Subcutaneous adipose tissue (tissue), 4 donors: Measurements from ENCODE around the gene ADPRHL1. TPM values are rescaled to one million over a fixed set of nuclear protein-coding genes. Genes with fewer than 3 reads are reported as not detected.

Source experiments
- total RNA-seq, 4 donors: library from RNA; depleted of rRNA; stranded (reverse); fragments of >200 nt; gene quantifications; one replicate each; pipeline ENCODE4 v1.1.0, GENCODE V29; 2016
- TF ChIP-seq, protein P1 (sequence below): fragments of 450-650 bp; IDR thresholded peaks from one replicate; pipeline ENCODE4 v1.5.1; 2016; ENCODE audit warnings: low read depth, mild to moderate bottlenecking, control low read depth, antibody characterized with exemption, moderate library complexity

The ADPRHL1 gene
- total RNA-seq, 4 donors from 2014 or later, result 2.2 to 5.3 (median 2.9) TPM

DNA sequence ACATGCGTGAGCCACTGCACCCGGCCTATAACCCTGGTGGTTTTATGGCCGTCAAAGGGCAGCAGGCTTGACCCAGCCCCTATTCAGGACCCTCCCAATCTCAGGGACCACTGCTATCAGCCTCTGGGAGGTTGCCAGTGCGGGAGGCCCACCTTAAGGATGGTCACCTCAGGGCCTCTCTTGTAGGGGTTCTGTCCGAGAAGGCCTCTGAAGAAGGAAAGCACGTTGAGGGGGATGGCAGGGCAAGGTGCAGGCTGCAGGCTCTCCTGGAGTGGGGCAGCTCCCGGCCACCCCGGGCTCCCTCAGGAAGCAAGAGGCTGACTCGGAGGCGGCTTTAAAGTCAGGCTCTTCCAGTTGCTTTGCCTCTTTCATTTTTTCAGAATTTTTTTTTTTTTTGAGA lies 83.4 kb downstream of the ADPRHL1 start:
- TF ChIP-seq, protein P1, sequence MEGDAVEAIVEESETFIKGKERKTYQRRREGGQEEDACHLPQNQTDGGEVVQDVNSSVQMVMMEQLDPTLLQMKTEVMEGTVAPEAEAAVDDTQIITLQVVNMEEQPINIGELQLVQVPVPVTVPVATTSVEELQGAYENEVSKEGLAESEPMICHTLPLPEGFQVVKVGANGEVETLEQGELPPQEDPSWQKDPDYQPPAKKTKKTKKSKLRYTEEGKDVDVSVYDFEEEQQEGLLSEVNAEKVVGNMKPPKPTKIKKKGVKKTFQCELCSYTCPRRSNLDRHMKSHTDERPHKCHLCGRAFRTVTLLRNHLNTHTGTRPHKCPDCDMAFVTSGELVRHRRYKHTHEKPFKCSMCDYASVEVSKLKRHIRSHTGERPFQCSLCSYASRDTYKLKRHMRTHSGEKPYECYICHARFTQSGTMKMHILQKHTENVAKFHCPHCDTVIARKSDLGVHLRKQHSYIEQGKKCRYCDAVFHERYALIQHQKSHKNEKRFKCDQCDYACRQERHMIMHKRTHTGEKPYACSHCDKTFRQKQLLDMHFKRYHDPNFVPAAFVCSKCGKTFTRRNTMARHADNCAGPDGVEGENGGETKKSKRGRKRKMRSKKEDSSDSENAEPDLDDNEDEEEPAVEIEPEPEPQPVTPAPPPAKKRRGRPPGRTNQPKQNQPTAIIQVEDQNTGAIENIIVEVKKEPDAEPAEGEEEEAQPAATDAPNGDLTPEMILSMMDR, result no peak

DNA sequence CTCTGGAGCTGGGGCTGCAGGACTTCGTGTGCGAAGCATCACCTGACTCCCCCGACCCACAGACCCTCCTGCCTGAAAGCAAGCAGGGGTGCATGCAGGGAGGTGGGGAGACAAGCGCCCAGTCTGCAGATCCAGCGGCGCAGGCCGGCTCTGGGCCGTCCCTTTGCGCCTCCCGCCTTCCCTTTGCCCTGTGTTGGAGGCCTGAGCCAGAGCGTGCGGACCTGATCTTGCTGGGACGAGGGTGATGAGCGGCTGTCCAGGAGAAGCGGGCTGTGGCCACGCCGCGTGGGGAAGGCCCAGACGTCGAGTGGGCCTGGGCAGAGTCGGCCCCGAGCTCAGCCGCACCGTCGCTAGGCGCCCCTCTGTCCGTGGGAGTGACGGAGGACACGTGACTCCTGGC lies 84.1 kb downstream of the ADPRHL1 start:
- TF ChIP-seq, protein P1, result no peak

DNA sequence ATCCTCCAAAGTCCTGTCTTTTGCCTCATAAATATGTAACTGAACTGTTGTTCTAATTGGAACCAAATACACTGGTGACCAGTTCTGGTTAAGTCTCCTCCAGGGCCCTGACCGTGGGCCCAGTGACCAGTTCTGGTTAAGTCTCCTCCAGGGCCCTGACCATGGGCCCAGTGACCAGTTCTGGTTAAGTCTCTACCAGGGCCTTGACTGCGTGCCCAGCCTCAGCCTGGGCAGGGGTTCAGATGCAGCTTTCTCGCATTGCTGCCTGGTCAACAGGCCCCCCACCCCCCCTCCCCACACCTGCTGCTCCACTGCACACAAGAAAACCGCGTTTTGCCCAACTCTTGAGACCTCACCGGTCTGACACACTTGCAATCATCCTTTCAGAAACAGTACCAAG lies 85.5 kb downstream of the ADPRHL1 start:
- TF ChIP-seq, protein P1, result no peak

DNA sequence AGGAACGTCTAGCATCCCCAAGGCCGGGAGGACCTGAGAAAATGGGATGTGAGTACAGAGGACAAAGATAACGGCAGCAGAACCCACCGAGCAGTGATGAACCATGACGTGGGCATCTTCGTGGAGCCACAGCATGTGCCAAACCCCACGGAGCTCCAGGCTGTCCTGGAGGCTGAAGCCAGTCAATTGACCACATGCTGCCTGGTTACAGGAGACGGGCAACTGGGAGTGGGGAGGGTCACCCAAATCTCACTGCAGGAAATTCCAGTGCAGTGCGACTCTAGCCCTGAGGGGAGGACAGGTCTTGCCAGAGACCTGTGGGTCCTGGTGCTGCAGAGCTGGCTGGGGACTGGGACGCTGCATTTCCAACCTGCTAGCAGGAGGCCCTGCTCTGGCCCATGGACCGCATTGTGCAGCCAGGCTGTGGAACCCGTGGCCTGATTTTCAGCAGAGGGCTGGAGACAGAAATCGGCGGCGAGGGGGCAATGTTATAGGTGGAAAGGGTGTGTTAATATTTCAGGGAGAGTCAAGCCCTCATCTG lies 86.2 kb downstream of the ADPRHL1 start:
- TF ChIP-seq, protein P1, result no peak

DNA sequence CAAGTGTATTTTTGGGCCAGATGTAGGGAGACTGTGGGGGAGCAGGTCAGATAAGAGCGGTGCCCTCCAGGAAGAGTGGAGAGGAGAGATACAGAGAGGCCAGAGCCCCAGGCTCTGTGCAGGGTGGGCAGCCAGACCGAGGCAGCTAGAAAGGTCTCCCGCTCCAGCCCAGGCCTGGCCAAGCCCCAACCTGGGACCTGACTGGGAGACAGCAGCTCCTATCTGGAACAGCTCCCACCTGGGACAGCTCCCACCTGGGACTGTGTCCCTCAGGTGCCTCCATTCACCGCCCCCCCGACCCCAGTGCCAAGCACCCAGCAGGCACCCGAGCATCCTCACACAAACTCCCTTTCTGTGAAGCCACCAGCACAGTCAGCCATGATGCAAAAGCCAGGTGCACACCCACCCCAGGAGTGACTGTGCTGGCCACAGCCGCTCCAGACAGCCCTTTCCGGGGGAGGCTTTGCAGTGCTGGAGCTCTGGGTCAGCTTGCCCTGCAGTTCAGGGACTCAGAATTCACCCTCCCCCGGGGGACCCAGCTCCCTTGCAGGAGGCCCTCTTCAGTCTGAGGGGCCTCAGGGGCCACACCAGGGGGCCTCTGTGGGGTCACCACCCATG lies 87.2 kb downstream of the ADPRHL1 start:
- TF ChIP-seq, protein P1, result no peak

DNA sequence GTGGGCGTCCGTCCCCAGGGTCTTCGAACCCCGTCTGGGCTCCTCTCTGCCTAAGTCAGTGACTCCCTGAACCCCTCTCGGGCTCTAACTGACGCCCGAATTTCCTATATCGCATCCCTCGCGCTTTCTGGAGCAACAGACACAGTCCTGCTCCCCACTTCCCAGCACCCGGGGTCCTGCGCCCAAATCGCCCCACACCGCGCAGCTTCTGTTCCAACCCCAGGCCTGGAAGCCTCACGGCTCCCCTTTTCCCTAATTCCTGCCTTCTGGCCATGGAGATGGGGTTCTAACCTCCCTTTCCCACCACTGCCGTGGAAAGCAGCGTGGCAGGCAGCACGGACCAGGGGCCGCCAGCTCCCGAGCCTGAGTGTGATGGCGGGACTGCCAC lies 87.7 kb downstream of the ADPRHL1 start:
- TF ChIP-seq, protein P1, result no peak

DNA sequence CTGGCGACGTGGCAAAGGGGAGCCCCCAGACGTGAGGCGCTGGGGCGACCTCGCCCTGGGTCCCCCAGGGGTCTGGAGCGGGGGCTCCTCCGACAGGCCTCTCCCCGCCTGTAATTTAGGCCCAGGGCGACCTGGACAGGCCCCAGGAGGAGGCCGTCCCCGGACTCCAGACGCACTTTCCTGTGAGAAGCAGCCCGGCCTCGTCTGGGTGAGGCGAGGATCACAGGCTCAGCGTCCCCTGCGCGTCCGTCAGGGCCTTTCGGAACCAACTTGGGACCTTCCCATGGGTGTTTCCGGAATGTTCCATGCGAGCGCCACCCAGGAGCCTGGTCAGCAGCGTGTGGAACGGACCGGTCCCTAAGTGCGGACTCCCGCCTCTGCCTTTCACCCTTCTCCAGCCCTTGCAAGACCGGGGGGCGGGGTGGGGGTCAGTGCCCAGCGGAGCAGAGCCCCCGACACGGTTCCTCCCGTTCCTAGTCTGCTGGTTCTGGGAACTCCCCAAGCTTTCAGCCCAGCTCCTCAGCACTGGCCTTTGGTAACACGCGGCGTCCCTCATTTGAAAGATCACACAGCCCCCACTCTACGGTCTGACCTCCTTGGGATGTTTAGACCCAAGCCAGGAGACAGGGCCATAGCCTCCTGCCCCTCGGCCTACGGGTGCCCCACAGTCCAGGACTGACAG lies 88.2 kb downstream of the ADPRHL1 start:
- TF ChIP-seq, protein P1, result no peak
